Stimulated activated CD4-positive, alpha-beta T cell treated with anti-CD3 and anti-CD28 coated beads, Interleukin-4, amount 100 ng/mL, for 24 hours (primary cell): ENCODE data around the gene LSMEM2.
A peak's percentile ranks its signal among the peaks of the same experiment; 100 is the strongest.
"Not testable (repeated sequence)": the region's sequence is repeated elsewhere in the genome, so short reads cannot be mapped to it uniquely, and the experiment has no call there.

Experiments used
- DNase-seq: peaks from one replicate; pipeline ENCODE4 v3.0.0-alpha.2; 2020

LSMEM2 gene

DNA sequence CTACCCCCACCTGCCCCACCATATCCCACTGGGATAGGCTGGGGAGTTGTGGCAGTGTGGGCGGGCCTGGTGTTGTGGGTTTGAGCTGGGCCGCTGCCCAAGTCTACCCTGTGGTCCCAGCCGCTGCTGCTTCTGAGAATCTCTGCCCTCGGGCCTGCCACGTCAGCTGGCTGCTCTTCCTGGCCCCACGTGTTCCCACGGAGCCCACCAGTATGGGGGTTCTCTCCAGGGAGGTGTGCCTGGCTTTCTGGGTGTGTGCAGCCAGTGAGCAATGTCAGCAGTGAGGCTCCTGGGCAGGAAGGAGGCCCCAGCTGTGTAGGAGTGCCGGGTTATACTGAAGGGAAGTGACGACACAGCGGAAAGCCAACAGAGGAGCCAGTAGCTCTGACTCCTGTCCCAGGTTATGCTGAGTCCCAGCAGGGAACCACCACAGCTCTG, 32.4 kb upstream of the LSMEM2 start:
- DNase-seq, result peak; percentile 90

- no peak for DNase-seq
Observed at GRCh38 chr3:50248387-50248786, 30.5 kb upstream of the LSMEM2 start.

DNA sequence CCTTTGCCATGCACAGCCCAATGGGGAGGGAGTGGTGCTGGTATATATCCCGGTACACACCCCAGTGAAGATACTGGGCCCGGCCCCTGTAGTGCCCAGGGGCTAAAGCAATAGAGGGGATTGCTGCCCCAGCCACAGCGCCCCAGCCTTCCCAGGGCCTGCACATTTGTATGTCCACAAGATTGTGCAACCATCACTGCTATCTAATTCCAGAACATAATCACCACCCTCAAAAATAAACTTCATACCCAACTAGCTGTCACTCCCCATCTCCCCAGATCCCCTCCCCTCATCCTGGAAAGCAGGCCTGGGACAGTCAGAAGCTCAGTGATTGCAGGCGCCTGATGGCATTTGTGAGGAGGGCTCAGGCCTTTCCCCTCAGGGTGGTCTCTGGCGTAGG, 29.4 kb upstream of the LSMEM2 start:
- DNase-seq, result no peak

- no peak for DNase-seq
Observed at GRCh38 chr3:50250514-50250913, 28.4 kb upstream of the LSMEM2 start.

DNA sequence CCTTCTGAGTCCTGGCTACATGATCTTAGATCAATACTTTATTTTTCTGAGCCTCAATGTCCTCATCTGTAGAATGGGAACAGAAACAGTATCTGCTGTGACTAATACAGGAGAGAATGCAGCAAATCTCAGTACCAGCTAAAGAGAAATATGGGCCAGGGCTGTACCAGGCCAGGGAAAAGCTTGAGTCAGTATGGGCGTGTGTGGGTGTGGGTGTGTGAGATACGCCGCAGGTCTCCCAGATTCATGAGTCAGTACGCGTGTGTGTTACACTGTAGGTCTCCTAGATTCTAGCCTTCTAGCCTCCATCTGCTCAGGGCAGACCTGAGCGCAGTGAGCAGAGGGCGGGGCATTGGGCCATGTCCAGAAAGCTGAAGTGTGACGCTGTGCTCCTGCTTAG, 27.7 kb upstream of the LSMEM2 start:
- DNase-seq, result peak; percentile 70

GRCh38 chr3:50254577-50255250, 24.2 kb upstream of the LSMEM2 start:
- no peak for DNase-seq

DNA sequence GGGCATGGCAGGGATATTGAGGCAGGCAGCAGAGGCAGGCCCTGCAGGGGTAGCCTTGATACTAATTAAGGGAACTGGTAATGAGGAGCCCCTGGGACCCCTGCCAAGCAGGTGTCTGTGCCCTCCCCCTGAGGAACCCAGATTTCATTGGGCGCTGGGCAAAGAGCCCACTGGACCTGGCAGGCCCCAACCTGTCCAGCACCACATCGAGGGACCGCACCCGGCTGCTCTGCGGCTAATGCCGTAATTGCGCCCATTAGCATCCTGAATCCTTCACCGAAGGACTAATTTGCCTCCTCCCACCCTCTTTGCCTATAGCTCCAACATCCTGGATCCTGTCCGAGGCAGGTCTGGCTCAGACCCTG, 23.7 kb upstream of the LSMEM2 start:
- DNase-seq, result no peak

- peak; percentile 43 for DNase-seq
Observed at GRCh38 chr3:50256978-50257890, 21.7 kb upstream of the LSMEM2 start.

DNA sequence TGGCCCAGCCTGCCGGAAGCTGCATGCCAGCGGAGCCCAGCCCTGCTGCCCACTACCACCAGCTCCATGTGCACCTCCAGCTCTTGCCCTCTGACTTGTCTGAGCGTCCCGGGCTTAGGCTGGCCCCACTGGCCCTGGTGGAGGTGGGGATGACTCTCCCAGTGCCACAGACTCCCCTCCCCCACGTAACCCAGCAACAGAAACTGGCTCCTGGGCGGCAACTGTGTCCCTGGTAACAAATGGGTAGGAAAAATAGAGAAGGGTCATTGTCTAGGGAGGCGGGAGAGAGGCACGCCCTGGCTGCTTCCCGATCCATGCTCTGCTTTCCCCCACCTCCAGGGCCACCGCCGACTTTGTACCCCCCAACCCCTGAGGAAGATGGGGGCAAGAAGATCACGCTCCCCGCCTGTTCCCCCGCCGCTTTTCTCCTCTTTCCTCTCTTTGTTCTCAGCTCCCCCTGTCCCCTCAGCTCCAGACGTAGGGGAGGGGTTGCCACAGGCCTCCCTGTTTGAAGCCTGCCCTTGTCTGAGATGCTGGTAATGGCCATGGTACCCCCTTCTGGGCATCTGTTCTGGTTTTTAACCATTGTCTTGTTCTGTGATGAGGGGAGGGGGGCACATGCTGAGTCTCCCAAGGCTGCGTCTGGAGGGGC, 20.7 kb upstream of the LSMEM2 start:
- DNase-seq, result no peak

GRCh38 chr3:50258979-50259378, 19.9 kb upstream of the LSMEM2 start:
- no peak for DNase-seq

DNA sequence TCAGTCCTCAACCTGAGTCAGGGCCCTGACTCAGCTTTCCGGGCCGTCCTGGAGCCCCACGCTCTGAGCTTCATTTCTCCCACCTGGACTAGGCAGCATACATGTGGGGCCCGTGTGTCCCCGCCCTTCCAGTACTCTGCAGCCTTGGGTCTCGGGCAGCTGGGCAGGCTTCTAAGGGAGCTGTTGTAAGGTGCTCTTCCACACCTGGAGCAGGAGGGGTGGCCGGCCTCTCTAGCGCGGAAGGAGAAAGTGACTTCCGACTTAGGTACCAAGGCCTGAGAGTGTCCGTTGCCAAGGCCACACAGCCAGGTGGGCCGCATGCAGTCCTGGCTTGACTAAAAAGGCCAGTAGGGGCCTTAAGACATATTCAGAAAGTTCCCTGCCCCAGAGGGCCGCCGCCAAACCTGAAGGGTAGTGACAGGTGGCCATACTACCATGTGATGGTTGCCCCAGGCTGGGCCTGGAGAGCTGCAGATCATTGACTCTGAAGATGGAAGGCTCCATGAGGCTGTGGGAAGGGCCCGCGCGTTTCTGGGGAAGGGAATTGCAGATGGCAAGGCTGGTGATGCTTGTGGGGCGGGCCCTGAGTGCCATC, 19.4 kb upstream of the LSMEM2 start:
- no peak for DNase-seq

DNA sequence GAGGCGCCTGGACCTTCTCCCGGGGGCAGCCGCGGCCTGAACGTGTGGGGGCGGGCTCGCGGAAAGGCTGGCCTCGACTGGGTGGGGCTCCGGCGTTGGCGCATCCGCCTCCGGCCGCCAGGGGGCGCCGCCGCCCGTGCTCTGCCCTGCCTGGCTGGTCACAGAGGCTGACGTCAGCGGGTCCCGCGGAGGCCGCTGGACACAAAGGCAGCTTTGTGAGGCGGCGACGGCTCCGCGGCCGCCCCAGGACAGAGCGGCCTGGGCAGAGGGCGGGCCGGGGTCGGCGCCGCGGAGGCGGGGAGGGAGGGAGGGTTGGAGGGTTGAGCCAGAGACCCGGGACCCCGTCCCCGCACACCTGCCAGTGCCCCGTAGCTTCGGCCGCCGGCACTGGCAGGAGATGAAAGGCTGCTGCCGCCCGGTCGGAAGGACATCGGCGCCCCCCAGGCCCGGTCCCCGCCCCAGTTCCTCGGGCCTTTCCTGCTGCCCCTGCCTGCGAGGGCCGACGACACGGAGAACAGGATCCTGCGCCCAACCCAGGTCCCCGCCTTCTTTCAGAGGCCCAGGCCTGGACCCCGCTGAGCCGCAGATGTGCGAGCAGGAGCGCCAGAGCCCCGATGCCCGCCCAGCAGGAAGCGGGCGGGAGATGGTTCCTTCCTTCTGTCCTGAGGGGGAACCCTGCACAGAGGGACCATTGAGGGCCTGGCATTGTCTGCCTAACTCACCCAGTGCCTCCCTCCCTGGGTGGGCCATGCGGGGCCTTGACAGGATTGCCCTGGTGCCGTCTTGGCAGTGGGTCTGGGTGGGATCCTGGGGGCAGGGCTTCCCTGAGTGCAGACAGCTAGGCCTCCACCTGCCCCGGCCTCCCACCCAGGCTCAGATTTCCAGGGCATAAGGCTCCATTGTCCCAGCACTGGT, 18.6 kb upstream of the LSMEM2 start:
- DNase-seq, result peak; percentile 77

DNA sequence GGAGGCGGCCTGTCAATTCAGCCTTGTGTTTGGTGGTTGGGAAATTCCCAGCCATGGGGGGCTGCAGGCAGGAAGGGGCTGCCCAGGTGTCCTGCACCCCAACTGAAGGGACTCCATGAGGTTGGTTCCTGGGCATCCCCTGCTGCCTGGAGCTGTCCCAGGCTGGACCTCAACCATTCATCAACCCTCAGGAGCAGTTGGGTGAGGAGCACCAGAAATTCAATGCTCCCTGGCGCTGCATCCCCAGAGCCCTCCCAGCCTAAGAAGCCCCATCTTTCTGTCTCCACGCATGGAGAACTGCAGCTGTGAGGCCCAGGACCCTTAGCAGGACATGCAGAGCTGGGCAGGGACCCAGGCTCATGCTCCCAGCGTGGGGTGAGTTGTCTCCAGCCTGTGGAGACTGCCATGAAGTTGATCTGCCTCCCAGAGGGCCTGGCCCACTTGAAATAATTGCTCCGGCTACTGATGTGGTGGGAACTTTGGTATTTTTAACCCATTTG, 17.9 kb upstream of the LSMEM2 start:
- DNase-seq, result no peak

- no peak for DNase-seq
Observed at GRCh38 chr3:50261505-50261904, 17.4 kb upstream of the LSMEM2 start.

- DNase-seq, result not testable (repeated sequence)
Observed at GRCh38 chr3:50262200-50262599, 16.7 kb upstream of the LSMEM2 start.

- no peak for DNase-seq
Observed at GRCh38 chr3:50262778-50263177, 16.1 kb upstream of the LSMEM2 start.

DNA sequence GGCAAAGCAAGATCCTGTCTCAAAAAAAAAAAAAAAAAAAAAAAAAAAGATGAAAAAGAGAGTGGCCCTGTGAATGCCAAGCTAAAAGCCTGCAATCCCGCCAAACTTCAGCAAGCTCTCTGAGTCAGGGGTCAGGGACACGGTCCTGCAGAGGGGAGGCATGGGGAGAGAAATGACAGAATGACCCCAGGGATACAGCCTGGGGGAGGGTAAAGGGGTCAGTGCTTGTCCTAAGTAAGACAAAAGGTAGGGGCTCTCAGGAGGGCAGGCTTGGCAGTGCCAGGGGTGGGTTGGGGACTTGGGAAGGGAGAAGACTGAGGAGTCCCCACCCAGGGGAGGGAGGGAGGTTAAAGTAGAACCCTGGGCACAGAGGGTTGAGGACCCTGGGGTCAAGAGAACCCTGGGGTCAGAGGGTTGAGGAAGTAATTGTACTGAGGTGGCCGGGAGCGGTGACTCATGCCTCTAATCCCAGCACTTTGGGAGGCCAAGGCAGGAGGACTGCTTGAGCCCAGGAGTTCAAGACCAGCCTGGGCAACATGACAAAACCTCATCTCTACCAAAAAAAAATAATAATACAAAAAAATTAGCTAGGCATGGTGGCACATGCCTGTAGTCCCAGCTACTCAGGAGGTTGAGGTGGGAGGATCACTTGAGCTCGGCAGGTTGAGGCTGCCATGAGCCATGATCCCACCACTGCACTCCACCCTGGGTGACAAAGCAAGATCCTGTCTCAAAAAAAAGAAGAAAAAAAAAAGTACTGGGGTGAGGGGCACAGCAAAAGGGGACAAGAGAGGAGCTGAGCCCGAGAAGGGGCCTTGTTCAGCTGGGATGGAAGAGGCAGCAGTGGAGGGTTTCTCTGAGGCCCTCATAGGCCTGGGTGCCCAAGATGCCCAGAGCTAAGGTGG, 15.2 kb upstream of the LSMEM2 start:
- no peak for DNase-seq

GRCh38 chr3:50264383-50264963, 14.4 kb upstream of the LSMEM2 start:
- no peak for DNase-seq

DNA sequence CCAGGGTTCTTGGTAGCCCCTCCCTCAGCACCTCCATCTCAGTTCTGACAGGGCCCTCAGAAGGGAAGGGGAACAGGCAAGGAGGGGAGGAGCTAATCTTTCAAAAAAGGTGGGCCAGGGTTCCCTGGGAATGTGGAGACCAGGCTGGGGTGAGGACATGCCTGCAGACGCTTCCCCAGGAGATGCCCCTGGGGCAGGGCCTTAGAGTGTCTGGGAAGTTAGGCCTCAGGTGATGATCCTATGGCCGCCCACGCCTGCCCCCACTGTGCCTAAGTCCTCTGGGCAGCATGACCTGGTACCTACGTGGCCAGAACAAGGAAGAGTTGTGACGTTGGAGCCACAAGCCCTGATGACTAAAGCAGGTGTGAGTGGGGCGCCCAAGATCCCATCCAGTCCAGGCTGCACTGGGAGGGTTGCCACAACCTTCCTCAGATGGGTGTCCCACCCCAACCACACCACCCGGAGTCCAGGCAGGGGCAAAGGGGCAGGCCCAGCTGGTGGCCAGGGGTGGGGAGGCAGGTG, 13.9 kb upstream of the LSMEM2 start:
- no peak for DNase-seq

GRCh38 chr3:50265571-50265970, 13.3 kb upstream of the LSMEM2 start:
- DNase-seq, result no peak
